Right ventricle myocardium inferior (tissue), 1 donor: Measurements from ENCODE around the gene ANO1. TPM values are rescaled to one million over a fixed set of nuclear protein-coding genes. Genes with fewer than 3 reads are reported as not detected.

Source experiments
- ATAC-seq: fragments of 200-7000 bp; cut with Tn5 transposase; one replicate; pipeline ENCODE4 v1.9.1; 2020; ENCODE audit warnings: mild to moderate bottlenecking, moderate library complexity
- DNase-seq: peaks from one replicate; pipeline ENCODE4 v3.0.0; 2021; ENCODE audit errors: missing footprints
- intact Hi-C: fragments of 100-400 bp; cut with DNase I; formaldehyde crosslinking; loops from one replicate; pipeline ENCODE4 v1.11.0; 2022
- total RNA-seq: library from RNA; stranded (reverse); fragmentation: NEBNext Ultra II Directional; extraction: Animal tissue kit (Norgen Biotek cat#: 25700); gene quantifications from one replicate; pipeline ENCODE4 v1.2.1, GENCODE V29; 2021
- donor health status: DM: no; HTN: yes; CAD: no; lungs with severe emphysema.

ANO1 gene
- total RNA-seq, 1 donor from 2014 or later, result 6.7 TPM

DNA sequence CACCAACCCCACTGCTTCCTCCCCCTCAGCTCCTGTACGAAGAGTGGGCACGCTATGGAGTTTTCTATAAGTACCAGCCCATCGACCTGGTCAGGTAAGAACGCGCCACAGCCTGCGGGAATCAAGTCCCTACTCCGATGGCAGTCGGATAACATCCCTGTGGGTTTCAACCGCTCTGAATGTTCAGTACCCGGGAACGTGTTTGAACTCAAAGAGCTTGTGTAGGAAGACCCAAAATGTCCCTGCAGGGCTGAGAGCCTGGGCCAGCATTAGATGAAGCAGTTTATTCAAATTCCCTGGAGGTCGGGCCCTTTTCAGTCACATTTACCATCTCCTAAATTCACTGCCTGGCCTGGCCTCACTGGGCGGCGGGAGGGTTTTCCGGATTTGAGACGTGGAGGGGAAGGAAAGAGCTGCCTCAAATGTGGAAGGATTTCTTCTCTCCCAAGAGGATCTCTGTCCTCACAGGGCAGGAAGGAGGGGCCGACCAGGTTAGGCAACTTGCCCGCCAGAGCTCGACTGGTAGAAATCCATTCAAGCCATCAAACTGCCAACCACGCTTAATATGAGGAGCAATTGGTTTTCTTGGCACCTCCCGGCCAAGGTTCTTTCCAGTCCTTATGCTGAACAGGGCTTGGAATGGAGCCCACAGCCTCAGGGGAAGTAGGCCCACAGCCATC lies 46.3 kb downstream of the ANO1 start:
- intact Hi-C loops, result no loop called here
- ATAC-seq, result no peak
- DNase-seq, result no peak

- intact Hi-C loops, result no loop called here
- ATAC-seq, result no peak
- no peak for DNase-seq
These were observed 48.4 kb downstream of the ANO1 start for GRCh38 chr11:70126494-70126893.

- ATAC-seq (no peak), DNase-seq (no peak)
- intact Hi-C loops, result no loop called here
These were observed 49.7 kb downstream of the ANO1 start for GRCh38 chr11:70127653-70128434.

- DNase-seq, result no peak
- no peak for ATAC-seq
- intact Hi-C loops, result no loop called here
These were observed 50.4 kb downstream of the ANO1 start for GRCh38 chr11:70128435-70128906.

DNA sequence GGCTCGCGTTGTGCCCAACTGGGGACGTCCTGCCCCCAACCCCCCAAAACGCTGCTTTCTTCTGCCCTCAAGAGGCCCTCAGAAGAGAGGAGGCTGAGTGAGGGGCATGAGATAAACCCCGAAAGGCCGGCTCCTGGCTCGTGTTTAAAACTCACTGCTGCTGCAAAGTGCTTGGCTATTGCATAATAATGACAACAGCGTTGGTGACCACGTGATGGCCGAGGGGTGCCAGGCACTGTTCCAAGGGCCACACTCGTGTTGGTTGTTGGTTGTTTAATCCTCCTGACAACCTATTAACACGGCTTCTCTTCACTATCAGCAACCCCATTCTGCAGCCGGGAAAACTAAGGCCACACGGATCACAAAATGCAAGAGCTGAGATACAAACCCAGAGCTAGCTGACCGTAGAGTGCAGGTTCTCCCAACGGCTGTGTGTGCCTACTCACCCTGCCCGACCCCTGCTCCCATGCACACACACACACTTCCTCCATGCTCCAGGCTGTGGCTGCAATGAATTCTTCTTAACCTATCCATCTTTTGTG lies 51.0 kb downstream of the ANO1 start:
- intact Hi-C loops, result no loop called here
- no peak for ATAC-seq
- DNase-seq, result no peak

- intact Hi-C loops, result no loop called here
- ATAC-seq (no peak), DNase-seq (no peak)
These were observed 52.5 kb downstream of the ANO1 start for GRCh38 chr11:70130636-70131035.

GRCh38 chr11:70131606-70132190 lies 53.6 kb downstream of the ANO1 start:
- DNase-seq, result no peak
- intact Hi-C loops, result no loop called here

DNA sequence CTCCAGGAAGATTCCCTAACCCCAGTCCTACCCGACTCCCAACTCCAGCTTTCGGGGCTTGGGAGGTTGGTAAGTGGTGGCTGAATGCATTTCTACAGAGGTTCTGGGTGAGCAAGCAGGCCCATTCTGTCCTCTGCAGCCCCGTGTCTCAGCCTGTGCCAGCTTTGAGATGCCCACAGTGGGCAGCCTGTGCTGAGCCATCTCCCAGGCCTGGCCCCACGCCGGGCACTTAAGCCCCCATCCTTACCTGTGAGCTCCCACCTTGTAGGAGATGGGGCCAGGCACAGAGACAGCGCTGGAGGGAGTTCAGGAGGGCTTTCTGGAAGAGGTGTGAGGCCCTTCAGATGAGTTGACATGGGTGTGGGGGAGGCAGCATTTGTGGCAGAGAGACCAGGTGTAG lies 54.5 kb downstream of the ANO1 start:
- DNase-seq (no peak), ATAC-seq (no peak)
- intact Hi-C loops, result no loop called here

More at GRCh38 chr11:70131606-70132190, 53.6 kb downstream of the ANO1 start:
- ATAC-seq, result no peak

DNA sequence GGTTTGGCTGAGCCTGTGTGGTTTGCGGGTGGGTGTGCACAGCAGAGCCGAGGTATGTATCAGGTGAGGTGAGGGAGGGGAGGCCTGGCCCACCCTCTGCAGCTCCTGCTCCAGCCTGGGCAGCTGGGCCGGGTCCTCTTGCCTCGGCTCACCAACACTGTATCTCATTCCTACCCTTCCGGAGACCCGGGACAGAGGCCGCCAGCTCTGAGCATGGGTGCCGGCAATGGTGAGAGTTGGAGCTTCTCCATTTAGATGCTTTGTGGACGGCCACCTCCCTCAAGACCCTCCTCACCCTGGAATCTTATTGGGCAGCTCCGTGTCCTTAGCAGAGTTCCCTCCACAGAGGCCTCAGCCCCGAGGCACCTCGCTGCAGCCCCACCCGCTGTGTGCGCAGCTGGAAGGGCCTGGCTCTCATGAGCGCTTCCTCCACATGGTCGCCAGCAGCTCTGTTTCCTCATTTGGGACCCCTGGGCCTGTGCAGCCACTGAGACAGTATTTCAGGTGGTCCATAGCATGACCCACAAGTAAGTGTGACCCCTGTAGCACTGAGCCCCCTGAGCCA lies 55.7 kb downstream of the ANO1 start:
- no peak for ATAC-seq
- intact Hi-C loops, result no loop called here
- DNase-seq, result no peak

- no peak for ATAC-seq
- intact Hi-C loops, result no loop called here
- no peak for DNase-seq
These were observed 56.4 kb downstream of the ANO1 start for GRCh38 chr11:70134490-70134889.

- intact Hi-C loops, result no loop called here
- ATAC-seq (no peak), DNase-seq (no peak)
These were observed 57.0 kb downstream of the ANO1 start for GRCh38 chr11:70135142-70135541.

DNA sequence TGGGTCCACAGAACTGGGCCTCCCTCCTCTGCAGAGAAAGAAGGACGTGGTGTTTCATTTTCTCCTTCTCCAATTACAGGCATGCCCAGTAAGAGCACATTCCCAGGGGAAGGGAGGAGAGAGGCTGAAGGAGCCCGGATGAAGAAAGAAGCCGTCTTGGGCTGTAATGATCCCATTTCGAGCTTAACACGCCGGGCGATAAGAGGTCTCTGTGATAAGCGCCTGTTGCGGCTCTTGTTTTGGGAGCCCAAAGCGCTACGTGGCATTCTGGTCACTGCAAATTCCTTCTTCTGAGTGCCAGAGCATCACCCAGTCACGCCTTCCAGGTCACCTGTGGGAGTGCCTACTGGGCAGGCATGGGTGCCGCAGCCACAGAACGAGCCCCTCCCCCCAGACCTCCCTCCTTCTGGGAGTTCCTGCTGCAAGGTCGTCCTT lies 57.5 kb downstream of the ANO1 start:
- DNase-seq, result no peak
- ATAC-seq, result peak; percentile 49
- intact Hi-C loops, result no loop called here

GRCh38 chr11:70137383-70137782 lies 59.3 kb downstream of the ANO1 start:
- DNase-seq, result no peak
- no peak for ATAC-seq
- intact Hi-C loops, result no loop called here

GRCh38 chr11:70138403-70138802 lies 60.3 kb downstream of the ANO1 start:
- intact Hi-C loops, result no loop called here
- ATAC-seq (no peak), DNase-seq (no peak)

GRCh38 chr11:70139785-70140410 lies 61.8 kb downstream of the ANO1 start:
- intact Hi-C loops, result no loop called here
- DNase-seq, result no peak
- ATAC-seq, result no peak

- intact Hi-C loops, result no loop called here
- ATAC-seq, result no peak
These were observed 62.8 kb downstream of the ANO1 start for GRCh38 chr11:70140711-70141485.

DNA sequence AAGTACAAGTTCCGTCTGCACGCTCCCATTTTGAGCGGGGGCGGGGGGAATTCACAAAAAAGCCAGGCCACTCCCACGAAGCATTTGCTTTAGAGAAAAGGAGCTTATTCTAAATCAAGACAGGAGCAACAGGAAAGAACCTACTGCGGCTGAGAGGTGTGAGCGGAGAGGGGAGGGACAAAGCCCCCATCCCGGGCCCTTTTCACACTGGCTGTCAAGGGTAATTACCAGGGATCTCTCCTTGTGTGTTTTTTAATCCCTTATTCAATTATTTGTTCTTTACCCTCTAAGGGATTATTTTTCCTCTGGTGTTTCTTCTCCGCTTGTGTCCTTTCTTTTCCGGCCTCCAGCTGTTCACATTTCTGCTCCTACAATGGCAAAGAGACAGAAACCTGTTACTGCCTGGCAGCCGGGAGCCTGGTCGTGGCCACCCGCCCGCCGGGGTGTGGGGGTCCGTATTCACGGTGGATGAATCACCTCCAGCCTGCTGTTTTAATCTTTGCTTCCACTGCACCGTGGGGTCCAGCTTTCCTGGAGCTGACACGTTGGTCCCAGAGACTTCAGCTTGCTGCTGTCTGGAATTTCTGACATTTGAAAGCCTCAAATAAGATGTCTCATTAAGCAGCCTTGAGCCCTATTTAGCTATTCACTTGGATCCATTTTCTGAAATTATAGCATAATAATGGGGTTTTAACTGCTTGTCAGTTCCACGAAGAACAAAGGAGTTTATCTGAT lies 63.5 kb downstream of the ANO1 start:
- DNase-seq (no peak), ATAC-seq (no peak)
- intact Hi-C loops, result no loop called here

More at GRCh38 chr11:70140711-70141485, 62.8 kb downstream of the ANO1 start:
- DNase-seq, result no peak
